HepG2 (cell line): ENCODE measurements around the gene BTBD17. TPM values are rescaled to one million over a fixed set of nuclear protein-coding genes. Genes with fewer than 3 reads are reported as not detected.

Experiments
- CHD4 ChIP-seq: fragments of 200-600 bp; sonication (generic); IDR thresholded peaks from 2 replicates; pipeline ENCODE4 v1.7.0; 2017; ENCODE audit warnings: mild to moderate bottlenecking, low read length, borderline replicate concordance
- MATR3 ChIP-seq: sonication (generic); formaldehyde crosslinking; IDR thresholded peaks from 2 replicates; pipeline ENCODE4 v1.4.0; 2020; ENCODE audit warnings: missing genetic modification reagents
- NFATC3 ChIP-seq: sonication (generic); formaldehyde crosslinking; IDR thresholded peaks from 2 replicates; pipeline ENCODE4 v1.5.1; 2020; ENCODE audit warnings: mild to moderate bottlenecking, missing genetic modification reagents
- PCBP2 ChIP-seq: fragments of 200-400 bp; formaldehyde crosslinking; optimal IDR thresholded peaks from 2 replicates; pipeline ENCODE3; 2018; ENCODE audit warnings: low read length, low read depth; ENCODE audit not compliant: poor library complexity, severe bottlenecking
- POGZ ChIP-seq: sonication (generic); formaldehyde crosslinking; IDR thresholded peaks from 2 replicates; pipeline ENCODE4 v1.4.0; 2020; ENCODE audit warnings: mild to moderate bottlenecking, missing genetic modification reagents
- POLR2AphosphoS2 ChIP-seq: IDR thresholded peaks from 2 replicates; pipeline ENCODE4 v1.6.1; 2011; ENCODE audit warnings: low read depth, low read length, improper control_type of control experiment
- SMARCC2 ChIP-seq: fragments of 450-650 bp; IDR thresholded peaks from 2 replicates; pipeline ENCODE4 v1.6.1; 2017; ENCODE audit warnings: antibody characterized with exemption, mild to moderate bottlenecking
- SOX5 ChIP-seq: IDR thresholded peaks from 2 replicates; pipeline ENCODE4 v1.6.1; 2016; ENCODE audit warnings: borderline replicate concordance
- SRSF4 ChIP-seq: fragments of 200-400 bp; formaldehyde crosslinking; IDR thresholded peaks from one replicate; pipeline ENCODE4 v1.6.1; 2018; ENCODE audit warnings: mild to moderate bottlenecking, low read depth, low read length, moderate library complexity; ENCODE audit not compliant: poor library complexity, severe bottlenecking
- U2AF1 ChIP-seq: fragments of 200-400 bp; formaldehyde crosslinking; optimal IDR thresholded peaks from 2 replicates; pipeline ENCODE3; 2017; ENCODE audit warnings: mild to moderate bottlenecking, low read depth, low read length
- ZBTB38 ChIP-seq: sonication (generic); formaldehyde crosslinking; IDR thresholded peaks from 2 replicates; pipeline ENCODE4 v1.5.1; 2020; ENCODE audit warnings: mild to moderate bottlenecking, missing genetic modification reagents
- ZNF335 ChIP-seq: sonication (generic); formaldehyde crosslinking; IDR thresholded peaks from 2 replicates; pipeline ENCODE4 v1.4.0; 2020; ENCODE audit warnings: missing genetic modification reagents
- ZNF660 ChIP-seq: sonication (generic); formaldehyde crosslinking; IDR thresholded peaks from 2 replicates; pipeline ENCODE4 v1.5.1; 2020; ENCODE audit warnings: mild to moderate bottlenecking, low read depth, missing genetic modification reagents, borderline replicate concordance
- polyA plus RNA-seq, 8 experiments: library from polyadenylated mRNA; depleted of rRNA in 3 of 8; stranded (reverse) in 7 of 8; unstranded in 1 of 8; fragments of >200 nt; fragmentation: Illumina TruSeq in 4 of 8; extraction: Trizol in 4 of 8; gene quantifications; 2 replicates each; pipeline versions ENCODE4 v1.2.1 to v1.2.3, GENCODE V29; 2011 to 2016; ENCODE audit warnings: low read depth in 4 of 8, missing spikeins in 1 of 8, mixed read lengths in 1 of 8; ENCODE audit not compliant: insufficient read depth in 1 of 8
- total RNA-seq, 5 experiments: library from RNA; depleted of rRNA; stranded (reverse); fragments of >200 nt; fragmentation: Illumina TruSeq; extraction: Trizol; gene quantifications; 2 replicates each; pipeline ENCODE4 v1.2.3, GENCODE V29; 2016; ENCODE audit warnings: low read depth in 1 of 5
- TF ChIP-seq, protein P1 (sequence below): sonication (generic); formaldehyde crosslinking; IDR thresholded peaks from 2 replicates; pipeline ENCODE4 v1.4.0; 2020; ENCODE audit warnings: mild to moderate bottlenecking, missing genetic modification reagents
- TF ChIP-seq, protein P2 (sequence below): sonication (generic); formaldehyde crosslinking; IDR thresholded peaks from 2 replicates; pipeline ENCODE4 v1.4.0; 2020; ENCODE audit warnings: missing genetic modification reagents, mild to moderate bottlenecking, borderline replicate concordance
- TF ChIP-seq, protein P3 (sequence below): sonication (generic); formaldehyde crosslinking; IDR thresholded peaks from 2 replicates; pipeline ENCODE4 v1.5.1; 2020; ENCODE audit warnings: missing genetic modification reagents, mild to moderate bottlenecking, borderline replicate concordance
- TF ChIP-seq, protein P4 (sequence below): sonication (generic); formaldehyde crosslinking; IDR thresholded peaks from 2 replicates; pipeline ENCODE4 v1.4.0; 2020; ENCODE audit warnings: mild to moderate bottlenecking, missing genetic modification reagents

The BTBD17 gene
- total and polyA plus RNA-seq, 2 of the 13 experiments (the other 11 are each of a cell fraction or from before 2014, with no cell fraction given), result not detected

DNA sequence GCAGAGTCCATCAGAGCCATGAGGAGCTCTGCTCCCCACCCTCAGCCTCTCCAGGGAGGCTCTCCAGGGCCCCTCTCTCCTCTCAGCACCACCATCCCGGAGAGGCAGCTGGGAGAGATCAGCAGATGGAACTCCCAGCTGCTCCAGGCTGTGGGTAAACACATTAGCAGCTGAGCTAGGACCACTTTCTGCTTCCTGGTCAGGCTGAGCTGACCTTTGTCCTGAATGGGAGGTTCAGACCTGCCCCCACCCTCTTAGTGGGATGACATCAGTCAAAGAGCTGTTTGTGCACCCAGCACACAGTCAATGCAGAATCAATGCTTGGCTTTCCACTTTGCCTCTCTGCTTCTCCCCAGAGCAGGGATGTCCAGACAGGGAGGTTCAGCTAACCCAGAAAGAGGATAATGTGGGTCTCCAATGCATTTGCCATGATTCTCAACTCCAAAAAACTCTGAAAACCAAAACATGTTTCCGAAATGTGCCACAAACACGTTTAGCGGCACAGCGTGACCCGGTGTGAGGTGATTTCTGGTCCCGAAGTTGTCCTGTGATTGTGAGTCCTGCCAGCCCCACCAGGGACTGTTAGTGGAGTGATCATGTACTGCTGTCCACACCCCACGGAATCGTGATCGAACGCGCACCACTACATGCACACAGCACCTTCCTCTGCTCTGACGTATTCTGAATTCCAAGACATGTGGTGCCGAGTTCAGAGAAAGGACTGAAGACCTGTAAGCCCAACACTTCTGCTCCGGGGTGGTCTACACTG lies 12.4 kb upstream of the BTBD17 start (continued):
- TF ChIP-seq, protein P1, sequence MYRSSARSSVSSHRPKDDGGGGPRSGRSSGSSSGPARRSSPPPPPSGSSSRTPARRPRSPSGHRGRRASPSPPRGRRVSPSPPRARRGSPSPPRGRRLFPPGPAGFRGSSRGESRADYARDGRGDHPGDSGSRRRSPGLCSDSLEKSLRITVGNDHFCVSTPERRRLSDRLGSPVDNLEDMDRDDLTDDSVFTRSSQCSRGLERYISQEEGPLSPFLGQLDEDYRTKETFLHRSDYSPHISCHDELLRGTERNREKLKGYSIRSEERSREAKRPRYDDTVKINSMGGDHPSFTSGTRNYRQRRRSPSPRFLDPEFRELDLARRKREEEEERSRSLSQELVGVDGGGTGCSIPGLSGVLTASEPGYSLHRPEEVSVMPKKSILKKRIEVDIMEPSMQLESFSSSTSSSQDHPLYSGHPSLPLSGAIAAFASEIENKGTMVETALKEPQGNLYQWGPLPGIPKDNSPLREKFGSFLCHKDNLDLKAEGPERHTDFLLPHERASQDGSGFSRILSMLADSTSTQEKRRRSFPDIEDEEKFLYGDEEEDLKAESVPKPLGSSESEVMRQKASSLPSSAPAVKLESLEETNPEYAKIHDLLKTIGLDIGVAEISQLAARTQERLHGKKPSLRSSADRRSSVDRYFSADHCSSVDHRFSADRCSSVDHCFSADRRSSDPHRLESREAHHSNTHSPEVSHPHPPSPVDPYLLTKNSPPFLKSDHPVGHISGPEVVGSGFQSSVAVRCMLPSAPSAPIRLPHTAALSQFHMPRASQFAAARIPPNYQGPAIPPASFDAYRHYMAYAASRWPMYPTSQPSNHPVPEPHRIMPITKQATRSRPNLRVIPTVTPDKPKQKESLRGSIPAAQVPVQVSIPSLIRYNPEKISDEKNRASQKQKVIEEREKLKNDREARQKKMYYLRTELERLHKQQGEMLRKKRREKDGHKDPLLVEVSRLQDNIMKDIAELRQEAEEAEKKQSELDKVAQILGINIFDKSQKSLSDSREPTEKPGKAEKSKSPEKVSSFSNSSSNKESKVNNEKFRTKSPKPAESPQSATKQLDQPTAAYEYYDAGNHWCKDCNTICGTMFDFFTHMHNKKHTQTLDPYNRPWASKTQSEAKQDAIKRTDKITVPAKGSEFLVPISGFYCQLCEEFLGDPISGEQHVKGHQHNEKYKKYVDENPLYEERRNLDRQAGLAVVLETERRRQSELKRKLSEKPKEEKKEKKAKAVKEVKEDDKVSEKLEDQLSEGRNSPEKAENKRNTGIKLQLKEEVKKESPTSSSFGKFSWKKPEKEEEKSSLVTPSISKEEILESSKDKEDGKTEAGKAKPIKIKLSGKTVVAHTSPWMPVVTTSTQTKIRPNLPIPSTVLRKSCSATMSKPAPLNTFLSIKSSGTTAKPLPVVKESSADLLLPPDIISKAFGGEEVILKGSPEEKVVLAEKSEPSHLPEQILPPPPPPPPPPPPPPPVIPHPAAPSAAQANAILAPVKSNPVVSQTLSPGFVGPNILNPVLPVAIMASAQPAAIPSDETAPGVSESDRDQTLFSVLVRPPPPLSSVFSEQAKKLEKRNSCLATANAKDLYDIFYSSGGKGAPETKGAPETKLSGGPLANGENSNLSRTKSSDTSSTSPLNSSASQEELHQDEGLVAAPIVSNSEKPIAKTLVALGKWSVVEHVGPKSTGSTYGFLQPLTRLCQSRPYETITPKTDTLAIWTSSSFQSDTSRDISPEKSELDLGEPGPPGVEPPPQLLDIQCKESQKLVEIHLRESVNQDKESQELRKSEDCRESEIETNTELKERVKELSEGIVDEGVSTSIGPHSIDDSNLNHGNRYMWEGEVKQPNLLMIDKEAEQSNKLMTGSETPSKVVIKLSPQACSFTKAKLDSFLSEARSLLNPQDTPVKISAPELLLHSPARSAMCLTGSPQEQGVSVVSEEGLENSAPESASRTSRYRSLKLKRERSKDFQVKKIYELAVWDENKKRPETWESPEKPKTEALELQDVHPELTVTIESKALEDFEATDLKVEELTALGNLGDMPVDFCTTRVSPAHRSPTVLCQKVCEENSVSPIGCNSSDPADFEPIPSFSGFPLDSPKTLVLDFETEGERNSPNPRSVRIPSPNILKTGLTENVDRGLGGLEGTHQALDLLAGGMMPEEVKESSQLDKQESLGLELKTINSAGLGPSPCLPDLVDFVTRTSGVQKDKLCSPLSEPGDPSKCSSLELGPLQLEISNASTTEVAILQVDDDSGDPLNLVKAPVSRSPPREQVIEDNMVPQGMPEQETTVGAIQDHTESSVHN (CRISPR knock-in tag), result no peak
- no peak for TF ChIP-seq CHD4
- TF ChIP-seq PCBP2, result no peak
- TF ChIP-seq MATR3 (CRISPR knock-in tag), result no peak
- no peak for TF ChIP-seq ZNF660 (CRISPR knock-in tag)
- no peak for TF ChIP-seq POLR2AphosphoS2
- peak; percentile 18 for TF ChIP-seq U2AF1
- TF ChIP-seq SOX5 (CRISPR knock-in tag), result peak; percentile 75
- TF ChIP-seq, protein P2, sequence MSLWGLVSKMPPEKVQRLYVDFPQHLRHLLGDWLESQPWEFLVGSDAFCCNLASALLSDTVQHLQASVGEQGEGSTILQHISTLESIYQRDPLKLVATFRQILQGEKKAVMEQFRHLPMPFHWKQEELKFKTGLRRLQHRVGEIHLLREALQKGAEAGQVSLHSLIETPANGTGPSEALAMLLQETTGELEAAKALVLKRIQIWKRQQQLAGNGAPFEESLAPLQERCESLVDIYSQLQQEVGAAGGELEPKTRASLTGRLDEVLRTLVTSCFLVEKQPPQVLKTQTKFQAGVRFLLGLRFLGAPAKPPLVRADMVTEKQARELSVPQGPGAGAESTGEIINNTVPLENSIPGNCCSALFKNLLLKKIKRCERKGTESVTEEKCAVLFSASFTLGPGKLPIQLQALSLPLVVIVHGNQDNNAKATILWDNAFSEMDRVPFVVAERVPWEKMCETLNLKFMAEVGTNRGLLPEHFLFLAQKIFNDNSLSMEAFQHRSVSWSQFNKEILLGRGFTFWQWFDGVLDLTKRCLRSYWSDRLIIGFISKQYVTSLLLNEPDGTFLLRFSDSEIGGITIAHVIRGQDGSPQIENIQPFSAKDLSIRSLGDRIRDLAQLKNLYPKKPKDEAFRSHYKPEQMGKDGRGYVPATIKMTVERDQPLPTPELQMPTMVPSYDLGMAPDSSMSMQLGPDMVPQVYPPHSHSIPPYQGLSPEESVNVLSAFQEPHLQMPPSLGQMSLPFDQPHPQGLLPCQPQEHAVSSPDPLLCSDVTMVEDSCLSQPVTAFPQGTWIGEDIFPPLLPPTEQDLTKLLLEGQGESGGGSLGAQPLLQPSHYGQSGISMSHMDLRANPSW (CRISPR knock-in tag), result no peak
- TF ChIP-seq NFATC3 (CRISPR knock-in tag), result no peak
- no peak for TF ChIP-seq SRSF4
- TF ChIP-seq ZBTB38 (CRISPR knock-in tag), result peak; percentile 68; the same call in 1 of the 2 replicates
- TF ChIP-seq, protein P3, sequence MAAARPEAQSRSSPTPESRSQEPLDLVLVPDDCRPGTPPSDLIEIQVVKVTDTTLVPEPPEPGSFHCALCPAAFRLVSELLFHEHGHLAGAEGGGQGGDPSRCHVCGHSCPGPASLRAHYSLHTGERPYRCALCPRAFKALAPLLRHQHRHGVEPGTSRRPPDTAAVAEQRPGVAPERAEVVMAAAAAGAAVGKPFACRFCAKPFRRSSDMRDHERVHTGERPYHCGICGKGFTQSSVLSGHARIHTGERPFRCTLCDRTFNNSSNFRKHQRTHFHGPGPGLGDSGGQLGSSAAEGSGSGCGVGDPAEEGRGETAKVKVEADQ, result peak; percentile 80; the same call in 1 of the 2 replicates
- TF ChIP-seq, protein P4, sequence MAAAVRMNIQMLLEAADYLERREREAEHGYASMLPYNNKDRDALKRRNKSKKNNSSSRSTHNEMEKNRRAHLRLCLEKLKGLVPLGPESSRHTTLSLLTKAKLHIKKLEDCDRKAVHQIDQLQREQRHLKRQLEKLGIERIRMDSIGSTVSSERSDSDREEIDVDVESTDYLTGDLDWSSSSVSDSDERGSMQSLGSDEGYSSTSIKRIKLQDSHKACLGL (CRISPR knock-in tag), result no peak; the same call in 1 of the 2 replicates
- TF ChIP-seq ZNF335 (CRISPR knock-in tag), result 0 out of 2 replicates have a peak, but pooled peaks have one; percentile 48
- TF ChIP-seq POGZ (CRISPR knock-in tag), result peak; percentile 74; the same call in 1 of the 2 replicates
- no peak for TF ChIP-seq SMARCC2
